Effector CD4-positive, alpha-beta T cell (primary cell): ENCODE measurements around the gene TAX1BP1.
"Not testable (repeated sequence)": the region's sequence is repeated elsewhere in the genome, so short reads cannot be mapped to it uniquely, and the experiment has no call there.

Source experiments
- DNase-seq: peaks from one replicate; pipeline ENCODE4 v3.0.0-alpha.2; 2020

Gene TAX1BP1

GRCh38 chr7:27846388-27846787 lies 106.4 kb downstream of the TAX1BP1 start:
- no peak for DNase-seq

GRCh38 chr7:27850531-27850930 lies 110.6 kb downstream of the TAX1BP1 start:
- no peak for DNase-seq

GRCh38 chr7:27856703-27857485 lies 116.9 kb downstream of the TAX1BP1 start:
- not testable (repeated sequence) for DNase-seq

GRCh38 chr7:27860800-27861199 lies 120.8 kb downstream of the TAX1BP1 start:
- DNase-seq = no peak

GRCh38 chr7:27861747-27862146 lies 121.8 kb downstream of the TAX1BP1 start:
- no peak for DNase-seq

GRCh38 chr7:27863880-27864279 lies 123.9 kb downstream of the TAX1BP1 start:
- no peak for DNase-seq

GRCh38 chr7:27866256-27866655 lies 126.3 kb downstream of the TAX1BP1 start:
- DNase-seq = no peak

- DNase-seq = no peak
Measured at GRCh38 chr7:27866828-27867672, 127.1 kb downstream of the TAX1BP1 start.

GRCh38 chr7:27868131-27868550 lies 128.2 kb downstream of the TAX1BP1 start:
- DNase-seq = no peak

- no peak for DNase-seq
Measured at GRCh38 chr7:27869056-27869455, 129.1 kb downstream of the TAX1BP1 start.

GRCh38 chr7:27870595-27870994 lies 130.6 kb downstream of the TAX1BP1 start:
- DNase-seq = no peak

GRCh38 chr7:27871086-27871485 lies 131.1 kb downstream of the TAX1BP1 start:
- DNase-seq = no peak

- DNase-seq = no peak
Measured at GRCh38 chr7:27871866-27872265, 131.9 kb downstream of the TAX1BP1 start.

- no peak for DNase-seq
Measured at GRCh38 chr7:27872356-27873275, 132.7 kb downstream of the TAX1BP1 start.

- DNase-seq = no peak
Measured at GRCh38 chr7:27873981-27874957, 134.3 kb downstream of the TAX1BP1 start.

- no peak for DNase-seq
Measured at GRCh38 chr7:27875061-27875460, 135.1 kb downstream of the TAX1BP1 start.

- no peak for DNase-seq
Measured at GRCh38 chr7:27875832-27876231, 135.9 kb downstream of the TAX1BP1 start.

GRCh38 chr7:27876756-27877155 lies 136.8 kb downstream of the TAX1BP1 start:
- no peak for DNase-seq
